PC-9 (cell line): ENCODE measurements around the gene GLDN. TPM values are rescaled to one million over a fixed set of nuclear protein-coding genes. Genes with fewer than 3 reads are reported as not detected.

Experiments used
- BruUV-seq: library from RNA; stranded (reverse); fragments of 400-500 nt; replicated peaks from 2 replicates; lab custom pipeline; 2021; lab: Mats Ljungman, UMichigan
- CTCF ChIA-PET: fragments of 300-600 bp; sonication (Branson Sonifier 250); formaldehyde crosslinking; loops from one replicate; lab custom pipeline; 2022; ENCODE audit warnings: antibody characterized with exemption; lab: Charles Lee
- POLR2A ChIA-PET: fragments of 300-600 bp; sonication (Branson Sonifier 250); formaldehyde crosslinking; loops from one replicate; lab custom pipeline; 2022; ENCODE audit warnings: antibody characterized with exemption; ENCODE audit not compliant: unreplicated experiment; lab: Charles Lee
- DNase-seq, 2 experiments: peaks; one replicate each; pipeline versions ENCODE4 v3.0.0 to v3.0.0-alpha.2; 2015 to 2022; ENCODE audit warnings: mixed read lengths in 1 of 2
- H2AFZ ChIP-seq: fragments of 200-600 bp; sonication (generic); 2 replicates; pipeline ENCODE4 v1.8.1; 2017; ENCODE audit warnings: antibody characterized with exemption
- H3F3A ChIP-seq: fragments of 200-600 bp; sonication (generic); 2 replicates; pipeline ENCODE4 v1.8.1; 2017; ENCODE audit warnings: antibody characterized with exemption, mild to moderate bottlenecking, low read depth; ENCODE audit not compliant: insufficient read depth
- H3K27ac ChIP-seq: fragments of 200-600 bp; sonication (generic); 2 replicates; pipeline ENCODE4 v1.6.1; 2016; ENCODE audit warnings: mixed run types
- H3K27me3 ChIP-seq: fragments of 200-600 bp; sonication (generic); 2 replicates; pipeline ENCODE4 v1.6.1; 2016; ENCODE audit warnings: low read depth, mixed run types; ENCODE audit not compliant: insufficient read depth
- H3K36me3 ChIP-seq: fragments of 200-600 bp; sonication (generic); 2 replicates; pipeline ENCODE4 v1.6.1; 2016; ENCODE audit warnings: low read depth, mixed run types
- H3K4me1 ChIP-seq: fragments of 200-600 bp; sonication (generic); replicated peaks from 2 replicates; pipeline ENCODE4 v1.6.1; 2016; ENCODE audit warnings: mixed run types; ENCODE audit not compliant: insufficient read depth
- H3K4me2 ChIP-seq: fragments of 200-600 bp; sonication (generic); 2 replicates; pipeline ENCODE4 v1.6.1; 2017; ENCODE audit warnings: mixed run types
- H3K4me3 ChIP-seq: fragments of 200-600 bp; sonication (generic); 2 replicates; pipeline ENCODE4 v1.6.1; 2016; ENCODE audit warnings: mixed run types
- H3K79me2 ChIP-seq: fragments of 200-600 bp; sonication (generic); 2 replicates; pipeline ENCODE4 v1.6.1; 2017; ENCODE audit warnings: low read depth, mixed run types
- H3K9me2 ChIP-seq: fragments of 200-600 bp; sonication (generic); 2 replicates; pipeline ENCODE4 v1.8.1; 2017; ENCODE audit warnings: mild to moderate bottlenecking; ENCODE audit not compliant: insufficient read depth
- H3K9me3 ChIP-seq: fragments of 200-600 bp; sonication (generic); 2 replicates; pipeline ENCODE4 v1.8.1; 2016; ENCODE audit warnings: low read depth; ENCODE audit not compliant: insufficient read depth
- H4K20me1 ChIP-seq: fragments of 200-600 bp; sonication (generic); 2 replicates; pipeline ENCODE4 v1.8.1; 2017; ENCODE audit not compliant: insufficient read depth
- CTCF ChIP-seq: fragments of 200-600 bp; sonication (generic); conservative IDR thresholded peaks from 2 replicates; pipeline ENCODE4 v1.6.1; 2017; ENCODE audit warnings: mixed run types, antibody characterized with exemption, mild to moderate bottlenecking, moderate library complexity
- EZH2 ChIP-seq: fragments of 200-600 bp; sonication (generic); IDR thresholded peaks from 2 replicates; pipeline ENCODE4 v1.8.0; 2017; ENCODE audit warnings: antibody characterized with exemption, low read depth
- intact Hi-C: fragments of 100-400 bp; cut with micrococcal nuclease; formaldehyde crosslinking; loops from one replicate; pipeline ENCODE4 v1.10.0; 2022; ENCODE audit not compliant: unreplicated experiment
- total RNA-seq: library from RNA; stranded (reverse); gene quantifications from 2 replicates; pipeline ENCODE4 v1.2.3, GENCODE V29; 2021

Gene GLDN
- total RNA-seq, 1 experiment from 2014 or later: not detected

GRCh38 chr15:51346136-51346535, 4.7 kb downstream of the GLDN start:
- H3K9me2 ChIP-seq: no peaks in the 10 kb centered on the region
- BruUV-seq: no TSS peak
- no peaks in the 10 kb centered on the region for H3K36me3 ChIP-seq
- H3K4me3 ChIP-seq: no peak overlapping the region
- H3F3A ChIP-seq: no peaks in the 10 kb centered on the region
- no peak for DNase-seq
- H3K27ac ChIP-seq: no peak overlapping the region
- no peak overlapping the region for H2AFZ ChIP-seq
- H3K4me1 ChIP-seq: no peaks in the 10 kb centered on the region
- no peaks in the 10 kb centered on the region for H3K79me2 ChIP-seq
- H4K20me1 ChIP-seq: no peaks in the 10 kb centered on the region
- H3K27me3 ChIP-seq: no peaks in the 10 kb centered on the region
- no peaks in the 10 kb centered on the region for H3K9me3 ChIP-seq
- POLR2A ChIA-PET: no interaction called here
- CTCF ChIA-PET: no interaction called here
- no peak for TF ChIP-seq CTCF
- no peak for TF ChIP-seq EZH2
- intact Hi-C loops: no loop called here
- H3K4me2 ChIP-seq: no peak overlapping the region

GRCh38 chr15:51348688-51349087, 7.2 kb downstream of the GLDN start:
- CTCF ChIA-PET: no interaction called here

GRCh38 chr15:51349156-51349844, 7.8 kb downstream of the GLDN start:
- ChIA-PET CTCF (no interaction called here), POLR2A (no interaction called here)
- H3K9me2 ChIP-seq: no peaks in the 10 kb centered on the region
- no peak for DNase-seq
- H3K27ac ChIP-seq: no peak overlapping the region
- no peak overlapping the region for H3K4me2 ChIP-seq
- TF ChIP-seq EZH2: no peak
- no peak for TF ChIP-seq CTCF
- no peaks in the 10 kb centered on the region for H3K79me2 ChIP-seq
- no peaks in the 10 kb centered on the region for H4K20me1 ChIP-seq
- intact Hi-C loops: no loop called here
- no peak overlapping the region for H3K4me3 ChIP-seq
- H3K27me3 ChIP-seq: no peaks in the 10 kb centered on the region
- H2AFZ ChIP-seq: no peak overlapping the region
- H3K4me1 ChIP-seq: no peaks in the 10 kb centered on the region
- no peaks in the 10 kb centered on the region for H3F3A ChIP-seq
- H3K9me3 ChIP-seq: no peaks in the 10 kb centered on the region
- no TSS peak for BruUV-seq
- no peaks in the 10 kb centered on the region for H3K36me3 ChIP-seq

More at GRCh38 chr15:51348688-51349087, 7.2 kb downstream of the GLDN start:
- POLR2A ChIA-PET: no interaction called here
- Histone ChIP-seq H3F3A (no peaks in the 10 kb centered on the region), H3K79me2 (no peaks in the 10 kb centered on the region), H3K36me3 (no peaks in the 10 kb centered on the region), H3K4me1 (no peaks in the 10 kb centered on the region), H3K9me2 (no peaks in the 10 kb centered on the region), H2AFZ (no peak overlapping the region), H3K4me2 (no peak overlapping the region), H4K20me1 (no peaks in the 10 kb centered on the region), H3K27me3 (no peaks in the 10 kb centered on the region), H3K4me3 (no peak overlapping the region), H3K9me3 (no peaks in the 10 kb centered on the region), H3K27ac (no peak overlapping the region)
- TF ChIP-seq CTCF (no peak), EZH2 (no peak)
- DNase-seq: no peak
- BruUV-seq: no TSS peak
- intact Hi-C loops: no loop called here
